ENCODE results near the gene CRTC3. TPM values are rescaled to one million over a fixed set of nuclear protein-coding genes. Genes with fewer than 3 reads are reported as not detected.
A peak's percentile ranks its signal among the peaks of the same experiment; 100 is the strongest.
"Not testable (repeated sequence)": the region's sequence is repeated elsewhere in the genome, so short reads cannot be mapped to it uniquely, and the experiment has no call there.

CRTC3 gene
- total RNA-seq, 3 donors from 2014 or later, result 28.2 to 33.0 (median 29.8) TPM

GRCh38 chr15:90645873-90646575 lies 116.3 kb downstream of the CRTC3 start:
- Mint-ChIP-seq H3K4me1 (ENCODE audit: low read depth) (peaks cover 27% of the 10 kb centered on the region), H3K9me3 (no peaks in the 10 kb centered on the region), H3K27me3 (ENCODE audit: low read depth) (peaks cover 3% of the 10 kb centered on the region), H3K36me3 (ENCODE audit: insufficient read depth) (peaks cover 18% of the 10 kb centered on the region), H3K4me3 (no peak overlapping the region)
- ATAC-seq (no peak), DNase-seq (no peak)

- no peak overlapping the region for H3K4me3 Mint-ChIP-seq
- no peak for ATAC-seq
- H3K4me1 Mint-ChIP-seq (ENCODE audit: low read depth), result peaks cover 29% of the 10 kb centered on the region
- no peaks in the 10 kb centered on the region for H3K9me3 Mint-ChIP-seq
- H3K27me3 Mint-ChIP-seq (ENCODE audit: low read depth), result peaks cover 3% of the 10 kb centered on the region
- DNase-seq, result no peak
- H3K36me3 Mint-ChIP-seq (ENCODE audit: insufficient read depth), result peaks cover 17% of the 10 kb centered on the region
Measured at GRCh38 chr15:90646662-90647305, 117.1 kb downstream of the CRTC3 start.

- Mint-ChIP-seq H3K4me1 (ENCODE audit: low read depth) (peaks cover 29% of the 10 kb centered on the region), H3K4me3 (no peak overlapping the region), H3K36me3 (ENCODE audit: insufficient read depth) (peaks cover 13% of the 10 kb centered on the region), H3K9me3 (no peaks in the 10 kb centered on the region), H3K27me3 (ENCODE audit: low read depth) (peaks cover 3% of the 10 kb centered on the region)
- ATAC-seq (no peak), DNase-seq (no peak)
Measured at GRCh38 chr15:90647326-90647725, 117.6 kb downstream of the CRTC3 start.

GRCh38 chr15:90648137-90649070 lies 118.7 kb downstream of the CRTC3 start:
- peak; percentile 78 to 85 for ATAC-seq

GRCh38 chr15:90650117-90650955 lies 120.6 kb downstream of the CRTC3 start:
- DNase-seq, result no peak
- H3K27me3 Mint-ChIP-seq (ENCODE audit: low read depth), result peaks cover 13% of the 10 kb centered on the region
- H3K36me3 Mint-ChIP-seq (ENCODE audit: insufficient read depth), result no peaks in the 10 kb centered on the region
- H3K9me3 Mint-ChIP-seq, result no peaks in the 10 kb centered on the region
- H3K4me3 Mint-ChIP-seq, result no peak overlapping the region
- H3K4me1 Mint-ChIP-seq (ENCODE audit: low read depth), result peaks cover 36% of the 10 kb centered on the region
- no peak for ATAC-seq

More at GRCh38 chr15:90648137-90649070, 118.7 kb downstream of the CRTC3 start:
- DNase-seq, result peak; percentile 55
- peaks cover 3% of the 10 kb centered on the region for H3K36me3 Mint-ChIP-seq (ENCODE audit: insufficient read depth)
- H3K27me3 Mint-ChIP-seq (ENCODE audit: low read depth), result peaks cover 5% of the 10 kb centered on the region
- H3K9me3 Mint-ChIP-seq, result no peaks in the 10 kb centered on the region
- peak overlapping the region; percentile 58 for H3K4me3 Mint-ChIP-seq
- peaks cover 29% of the 10 kb centered on the region for H3K4me1 Mint-ChIP-seq (ENCODE audit: low read depth)

- Mint-ChIP-seq H3K9me3 (no peaks in the 10 kb centered on the region), H3K4me3 (no peak overlapping the region), H3K4me1 (ENCODE audit: low read depth) (peaks cover 37% of the 10 kb centered on the region), H3K36me3 (ENCODE audit: insufficient read depth) (no peaks in the 10 kb centered on the region), H3K27me3 (ENCODE audit: low read depth) (peaks cover 19% of the 10 kb centered on the region)
- ATAC-seq (no peak), DNase-seq (no peak)
Measured at GRCh38 chr15:90650956-90651689, 121.4 kb downstream of the CRTC3 start.

- no peak for DNase-seq
- Mint-ChIP-seq H3K9me3 (no peaks in the 10 kb centered on the region), H3K27me3 (ENCODE audit: low read depth) (peaks cover 36% of the 10 kb centered on the region), H3K36me3 (ENCODE audit: insufficient read depth) (no peaks in the 10 kb centered on the region), H3K4me3 (no peak overlapping the region), H3K4me1 (ENCODE audit: low read depth) (peaks cover 51% of the 10 kb centered on the region)
- ATAC-seq, result peak in 1 of 2 donors; percentile 35
Measured at GRCh38 chr15:90654233-90655136, 124.8 kb downstream of the CRTC3 start.

- DNase-seq (peak; percentile 47), ATAC-seq (peak; percentile 33 to 42)
- not testable (repeated sequence) for H3K36me3 Mint-ChIP-seq (ENCODE audit: insufficient read depth); H3K9me3 Mint-ChIP-seq
- Mint-ChIP-seq H3K4me1 (ENCODE audit: low read depth) (peaks cover 65% of the 10 kb centered on the region), H3K27me3 (ENCODE audit: low read depth) (peaks cover 39% of the 10 kb centered on the region), H3K4me3 (peak overlapping the region; percentile 14)
Measured at GRCh38 chr15:90657520-90658172, 127.9 kb downstream of the CRTC3 start.

GRCh38 chr15:90659481-90659880 lies 129.8 kb downstream of the CRTC3 start:
- H3K27me3 Mint-ChIP-seq (ENCODE audit: low read depth), result peaks cover 51% of the 10 kb centered on the region
- H3K9me3 Mint-ChIP-seq, result no peaks in the 10 kb centered on the region
- DNase-seq (no peak), ATAC-seq (no peak)
- H3K4me3 Mint-ChIP-seq, result no peak overlapping the region
- peaks cover 74% of the 10 kb centered on the region for H3K4me1 Mint-ChIP-seq (ENCODE audit: low read depth)
- H3K36me3 Mint-ChIP-seq (ENCODE audit: insufficient read depth), result no peaks in the 10 kb centered on the region

GRCh38 chr15:90660195-90660998 lies 130.7 kb downstream of the CRTC3 start:
- H3K4me1 Mint-ChIP-seq (ENCODE audit: low read depth), result peaks cover 72% of the 10 kb centered on the region
- peak; percentile 70 for DNase-seq
- H3K4me3 Mint-ChIP-seq, result peak overlapping the region; percentile 70
- peaks cover 49% of the 10 kb centered on the region for H3K27me3 Mint-ChIP-seq (ENCODE audit: low read depth)
- ATAC-seq, result peak; percentile 93 to 96
- no peaks in the 10 kb centered on the region for H3K36me3 Mint-ChIP-seq (ENCODE audit: insufficient read depth)
- H3K9me3 Mint-ChIP-seq, result no peaks in the 10 kb centered on the region

- H3K4me1 Mint-ChIP-seq (ENCODE audit: low read depth), result peaks cover 74% of the 10 kb centered on the region
- not testable (repeated sequence) for ATAC-seq; DNase-seq; H3K9me3 Mint-ChIP-seq; H3K36me3 Mint-ChIP-seq (ENCODE audit: insufficient read depth)
- H3K27me3 Mint-ChIP-seq (ENCODE audit: low read depth), result peaks cover 45% of the 10 kb centered on the region
- peak overlapping the region; percentile 70 for H3K4me3 Mint-ChIP-seq
Measured at GRCh38 chr15:90660999-90661330, 131.2 kb downstream of the CRTC3 start.
